ENCODE measurements around the gene SLC39A7.

SLC39A7 gene

GRCh38 chr6:33206864-33207551 lies 6.3 kb downstream of the SLC39A7 start:
- Histone ChIP-seq H3K27me3 (ENCODE audit: low read depth, low read length) (no peaks in the 10 kb centered on the region), H3K4me3 (ENCODE audit: low read length) (peak overlapping the region; percentile 96), H3K9ac (ENCODE audit: low read length) (peak overlapping the region; percentile 98), H3K36me3 (replicated peaks; ENCODE audit: low read depth, low read length) (peaks cover 15% of the 10 kb centered on the region), H3K9me3 (ENCODE audit: insufficient read depth, low read length) (no peaks in the 10 kb centered on the region), H3K79me2 (ENCODE audit: low read length) (peaks cover 6% of the 10 kb centered on the region), H2AFZ (ENCODE audit: low read depth, low read length) (no peak overlapping the region), H3K4me2 (ENCODE audit: low read length) (peak overlapping the region; percentile 96), H3K4me1 (ENCODE audit: low read length) (peaks cover 18% of the 10 kb centered on the region), H3K27ac (ENCODE audit: low read length) (no peak overlapping the region), H4K20me1 (ENCODE audit: insufficient read depth, low read length) (no peaks in the 10 kb centered on the region; the same call in 1 of the 2 replicates)
- TF ChIP-seq EZH2phosphoT487 (IDR thresholded peaks at IDR 0.05; ENCODE audit: low read depth) (no peak), CTCF (IDR thresholded peaks at IDR 0.05; ENCODE audit: low read depth, low read length) (no peak)

- Histone ChIP-seq H3K27ac (ENCODE audit: low read length) (peak overlapping the region; percentile 62), H3K4me1 (ENCODE audit: low read length) (peaks cover 20% of the 10 kb centered on the region), H3K9me3 (ENCODE audit: insufficient read depth, low read length) (no peaks in the 10 kb centered on the region), H3K9ac (ENCODE audit: low read length) (peak overlapping the region; percentile 98), H4K20me1 (ENCODE audit: insufficient read depth, low read length) (no peaks in the 10 kb centered on the region; the same call in 1 of the 2 replicates), H3K4me3 (ENCODE audit: low read length) (peak overlapping the region; percentile 96), H3K79me2 (ENCODE audit: low read length) (no peaks in the 10 kb centered on the region), H3K27me3 (ENCODE audit: low read depth, low read length) (no peaks in the 10 kb centered on the region), H2AFZ (ENCODE audit: low read depth, low read length) (no peak overlapping the region), H3K36me3 (replicated peaks; ENCODE audit: low read depth, low read length) (peaks cover 9% of the 10 kb centered on the region), H3K4me2 (ENCODE audit: low read length) (peak overlapping the region; percentile 96)
- no peak for TF ChIP-seq CTCF (IDR thresholded peaks at IDR 0.05; ENCODE audit: low read depth, low read length)
- TF ChIP-seq EZH2phosphoT487 (IDR thresholded peaks at IDR 0.05; ENCODE audit: low read depth) = no peak
These were observed 7.0 kb downstream of the SLC39A7 start for GRCh38 chr6:33207552-33208090.

GRCh38 chr6:33208091-33208967 lies 7.7 kb downstream of the SLC39A7 start, which contains the start of gene RING1:
Gene RING1 (plus strand): TSS chr6:33208500. CDS start chr6:33208823, 323 bp downstream.
- H3K36me3 ChIP-seq (replicated peaks; ENCODE audit: low read depth, low read length) = peaks cover 6% of the 10 kb centered on the region
- TF ChIP-seq CTCF (IDR thresholded peaks at IDR 0.05; ENCODE audit: low read depth, low read length) (no peak), EZH2phosphoT487 (IDR thresholded peaks at IDR 0.05; ENCODE audit: low read depth) (no peak)
- no peaks in the 10 kb centered on the region for H3K79me2 ChIP-seq (ENCODE audit: low read length)
- H3K9ac ChIP-seq (ENCODE audit: low read length) = peak within 1 kb of the TSS; percentile 98
- 0 out of 2 replicates have a peak, but pooled peaks cover under 1% of the 10 kb centered on the region for H3K27me3 ChIP-seq (ENCODE audit: low read depth, low read length)
- H3K4me1 ChIP-seq (ENCODE audit: low read length) = peaks cover 27% of the 10 kb centered on the region
- H3K4me3 ChIP-seq (ENCODE audit: low read length) = peak within 1 kb of the TSS; percentile 96
- H3K9me3 ChIP-seq (ENCODE audit: insufficient read depth, low read length) = no peaks in the 10 kb centered on the region
- H2AFZ ChIP-seq (ENCODE audit: low read depth, low read length) = no peak within 1 kb of the TSS; the same call in 1 of the 2 replicates
- peak within 1 kb of the TSS; percentile 62 for H3K27ac ChIP-seq (ENCODE audit: low read length)
- H3K4me2 ChIP-seq (ENCODE audit: low read length) = peak within 1 kb of the TSS; percentile 96
- H4K20me1 ChIP-seq (ENCODE audit: insufficient read depth, low read length) = no peaks in the 10 kb centered on the region; the same call in 1 of the 2 replicates
